Naive thymus-derived CD4-positive, alpha-beta T cell (primary cell): Measurements from ENCODE around the gene BANF2. TPM values are rescaled to one million over a fixed set of nuclear protein-coding genes. Genes with fewer than 3 reads are reported as not detected.

Experiments used
- ATAC-seq: fragments of 150-1000 bp; cut with Tn5 transposase; 2 replicates; pipeline ENCODE4 v1.10.0; 2021; ENCODE audit warnings: mild to moderate bottlenecking, moderate library complexity
- CTCF ChIA-PET: fragments of 350-600 bp; sonication (Branson Sonifier 250); formaldehyde crosslinking; loops from one replicate; lab custom pipeline; 2021; ENCODE audit warnings: antibody characterized with exemption; lab: Charles Lee
- POLR2A ChIA-PET: fragments of 350-600 bp; sonication (Branson Sonifier 250); formaldehyde crosslinking; loops from one replicate; lab custom pipeline; 2021; ENCODE audit warnings: antibody characterized with exemption, inconsistent platforms; lab: Charles Lee
- DNase-seq, 9 donors: peaks; one replicate each; pipeline versions ENCODE4 v3.0.0 to v3.0.0-alpha.2; 2020 to 2022; ENCODE audit warnings: mixed read lengths in 1 of 9
- H3K27ac ChIP-seq: one replicate; pipeline ENCODE4 v1.7.0; 2013; ENCODE audit warnings: mild to moderate bottlenecking, low read depth, low read length, moderate library complexity
- H3K27me3 ChIP-seq, 2 donors: one replicate each; pipeline ENCODE4 v1.7.0; 2013; ENCODE audit warnings: low read length in 2 of 2, mild to moderate bottlenecking in 2 of 2, moderate library complexity in 2 of 2; ENCODE audit not compliant: control insufficient read depth in 2 of 2, insufficient read depth in 2 of 2
- H3K36me3 ChIP-seq, 3 experiments: 1 replicate in 2 of 3; 2 replicates in 1 of 3; pipeline ENCODE4 v1.7.0; 2013; ENCODE audit warnings: low read length in 3 of 3, mild to moderate bottlenecking in 3 of 3, moderate library complexity in 1 of 3; ENCODE audit not compliant: insufficient read depth in 3 of 3, control insufficient read depth in 2 of 3
- H3K4me1 ChIP-seq, 2 donors: one replicate each; pipeline ENCODE4 v1.7.0; 2013; ENCODE audit warnings: low read length in 2 of 2, mild to moderate bottlenecking in 2 of 2, moderate library complexity in 1 of 2; ENCODE audit not compliant: control insufficient read depth in 2 of 2, insufficient read depth in 2 of 2
- H3K4me3 ChIP-seq: 2 replicates; pipeline ENCODE4 v1.7.0; 2013; ENCODE audit warnings: mild to moderate bottlenecking, low read length
- H3K9me3 ChIP-seq, 3 experiments: 1 replicate in 2 of 3; 2 replicates in 1 of 3; pipeline ENCODE4 v1.7.0; 2013; ENCODE audit warnings: low read length in 3 of 3; ENCODE audit not compliant: control insufficient read depth in 2 of 3
- H3K27ac Mint-ChIP-seq, 9 donors: one replicate each; pipeline ENCODE4 v1.8.0; 2020 to 2022; ENCODE audit warnings: mixed read lengths in 9 of 9, mild to moderate bottlenecking in 8 of 9, moderate library complexity in 5 of 9, inconsistent platforms in 2 of 9
- H3K27me3 Mint-ChIP-seq, 5 donors: one replicate each; pipeline ENCODE4 v1.8.0; 2021 to 2022; ENCODE audit warnings: mixed read lengths in 5 of 5, mild to moderate bottlenecking in 1 of 5
- H3K36me3 Mint-ChIP-seq, 5 donors: one replicate each; pipeline ENCODE4 v1.8.0; 2020 to 2022; ENCODE audit warnings: mixed read lengths in 5 of 5, mild to moderate bottlenecking in 3 of 5, inconsistent platforms in 1 of 5
- H3K4me1 Mint-ChIP-seq, 7 donors: one replicate each; pipeline ENCODE4 v1.8.0; 2020 to 2022; ENCODE audit warnings: mixed read lengths in 7 of 7, mild to moderate bottlenecking in 3 of 7, inconsistent platforms in 1 of 7
- H3K4me3 Mint-ChIP-seq, 10 donors: one replicate each; pipeline ENCODE4 v1.8.0; 2020 to 2022; ENCODE audit warnings: mild to moderate bottlenecking in 10 of 10, mixed read lengths in 10 of 10, moderate library complexity in 6 of 10, inconsistent platforms in 2 of 10
- H3K9me3 Mint-ChIP-seq, 11 donors: one replicate each; pipeline ENCODE4 v1.8.0; 2020 to 2022; ENCODE audit warnings: mixed read lengths in 11 of 11, mild to moderate bottlenecking in 4 of 11, inconsistent platforms in 1 of 11, moderate library complexity in 1 of 11
- intact Hi-C, 2 donors: fragments of 100-400 bp; cut with micrococcal nuclease; formaldehyde crosslinking; loops; one replicate each; pipeline ENCODE4 v1.15.1; 2023
- polyA plus RNA-seq, 2 donors: library from polyadenylated mRNA; unstranded; fragments of 300-500 nt; fragmentation: Illumina TruSeq; gene quantifications; one replicate each; pipeline ENCODE4 v1.2.3, GENCODE V29; 2021
- total RNA-seq, 6 experiments: library from RNA in 5 of 6; stranded (reverse) in 5 of 6; gene quantifications; 1 replicate in 5 of 6; 2 replicates in 1 of 6; pipeline ENCODE4 v1.2.3 and lab custom pipeline; 2021 to 2026

The BANF2 gene
- total and polyA plus RNA-seq, 7 experiments from 2014 or later = not detected

DNA sequence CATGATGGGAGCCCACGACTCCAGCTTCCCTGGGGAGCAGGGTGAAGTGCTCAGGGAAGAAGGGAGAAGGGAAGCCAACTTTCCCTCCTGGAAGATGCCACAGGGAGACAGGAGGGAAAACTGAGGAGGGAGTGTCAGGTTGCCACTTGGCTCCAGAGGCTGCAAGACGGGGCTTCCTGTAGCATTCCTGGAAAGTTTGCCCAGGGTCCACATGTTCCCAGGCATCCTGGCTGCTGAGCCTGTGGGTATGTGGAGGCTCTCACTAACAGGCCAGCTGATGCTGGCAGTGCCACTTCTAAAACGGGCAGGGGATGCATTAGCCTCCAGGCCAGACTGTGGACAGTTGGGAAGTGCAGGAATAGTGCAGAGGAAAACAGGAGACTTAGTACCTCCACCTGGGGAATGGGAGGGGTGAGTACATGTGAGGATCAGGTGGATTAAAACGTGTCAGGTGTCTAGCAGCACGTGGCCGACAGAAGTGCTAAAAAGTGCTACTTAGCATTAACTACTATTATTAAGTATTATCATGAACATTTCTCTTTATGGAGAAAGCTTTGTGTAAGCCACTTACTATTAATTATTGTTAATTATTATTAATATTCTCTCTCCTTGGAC, 33.2 kb downstream of the BANF2 start:
- Mint-ChIP-seq H3K36me3 (no peaks in the 10 kb centered on the region), H3K4me1 (no peaks in the 10 kb centered on the region), H3K27me3 (peaks cover 2 to 20% (median 14%) of the 10 kb centered on the region in 5 donors), H3K4me3 (no peak overlapping the region), H3K27ac (no peak overlapping the region), H3K9me3 (peaks cover 0 to 18% (median 2%) of the 10 kb centered on the region in 11 donors)
- CTCF ChIA-PET = no interaction called here
- H3K9me3 ChIP-seq = no peaks in the 10 kb centered on the region
- POLR2A ChIA-PET = no interaction called here
- no peak overlapping the region for H3K4me3 ChIP-seq
- H3K4me1 ChIP-seq = no peaks in the 10 kb centered on the region
- intact Hi-C loops = no loop called here
- DNase-seq (no peak), ATAC-seq (no peak)
- no peak overlapping the region for H3K27ac ChIP-seq
- H3K27me3 ChIP-seq = no peaks in the 10 kb centered on the region
- H3K36me3 ChIP-seq = no peaks in the 10 kb centered on the region

DNA sequence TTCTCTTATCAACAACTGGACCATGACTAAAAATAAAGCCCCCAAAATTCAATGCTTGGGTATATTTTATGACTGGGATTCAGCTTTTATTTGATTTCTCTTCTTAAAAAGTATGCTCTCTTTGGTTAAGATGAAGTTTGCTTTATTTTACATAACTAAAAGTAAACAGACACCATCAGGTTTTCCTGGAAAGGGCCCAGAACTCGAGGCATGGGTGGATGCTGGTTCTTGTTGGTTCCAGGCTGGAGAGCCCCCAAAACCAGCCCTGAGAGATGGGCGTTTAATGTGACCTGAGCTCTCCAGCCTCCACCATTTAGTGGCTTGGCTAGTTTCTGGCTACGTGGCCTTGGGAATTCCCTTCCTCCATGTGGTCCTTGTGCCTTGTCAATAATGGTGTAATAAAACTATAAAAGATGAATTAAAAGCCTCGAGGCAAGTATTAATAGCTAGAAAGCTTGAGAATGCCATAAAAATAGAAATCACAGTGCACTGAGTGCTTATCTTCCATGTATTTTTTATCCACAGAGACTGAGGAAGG, 34.1 kb downstream of the BANF2 start:
- POLR2A ChIA-PET = no interaction called here
- Histone ChIP-seq H3K9me3 (no peaks in the 10 kb centered on the region), H3K4me3 (no peak overlapping the region), H3K4me1 (no peaks in the 10 kb centered on the region), H3K27me3 (no peaks in the 10 kb centered on the region), H3K27ac (no peak overlapping the region), H3K36me3 (no peaks in the 10 kb centered on the region)
- no peak for DNase-seq
- Mint-ChIP-seq H3K36me3 (no peaks in the 10 kb centered on the region), H3K9me3 (peaks cover 0 to 18% (median 4%) of the 10 kb centered on the region in 11 donors), H3K4me1 (no peaks in the 10 kb centered on the region), H3K27me3 (peaks cover 2 to 11% (median 10%) of the 10 kb centered on the region in 5 donors), H3K27ac (no peak overlapping the region), H3K4me3 (no peak overlapping the region)
- CTCF ChIA-PET = no interaction called here
- ATAC-seq = no peak
- intact Hi-C loops = no loop called here

DNA sequence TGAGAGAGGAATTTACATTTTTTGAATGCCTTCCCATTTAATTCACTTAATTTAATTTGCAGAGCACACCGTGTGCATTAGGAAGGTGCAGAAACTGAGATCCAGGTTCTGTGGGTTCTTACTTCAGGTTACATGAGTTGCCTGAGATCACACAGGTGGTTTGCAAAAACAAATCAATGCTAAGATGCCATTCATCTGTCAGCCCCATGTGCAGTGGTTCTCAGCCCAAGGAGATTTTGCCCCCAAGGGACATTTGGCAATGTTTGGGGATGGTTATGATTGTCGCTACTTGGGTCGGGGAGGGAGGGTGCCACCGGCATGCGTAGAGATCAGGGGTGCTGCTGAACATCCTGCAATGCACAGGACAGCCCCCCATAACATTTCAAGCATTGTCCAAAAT, 34.6 kb downstream of the BANF2 start:
- H3K27me3 ChIP-seq = no peaks in the 10 kb centered on the region
- DNase-seq = no peak
- no peak overlapping the region for H3K27ac Mint-ChIP-seq
- ChIA-PET CTCF (no interaction called here), POLR2A (no interaction called here)
- H3K36me3 Mint-ChIP-seq = no peaks in the 10 kb centered on the region
- intact Hi-C loops = no loop called here
- no peak overlapping the region for H3K27ac ChIP-seq
- no peak overlapping the region for H3K4me3 Mint-ChIP-seq
- no peaks in the 10 kb centered on the region for H3K9me3 ChIP-seq
- no peak for ATAC-seq
- H3K9me3 Mint-ChIP-seq = peaks cover 0 to 18% (median 4%) of the 10 kb centered on the region in 11 donors
- no peaks in the 10 kb centered on the region for H3K36me3 ChIP-seq
- H3K4me1 ChIP-seq = no peaks in the 10 kb centered on the region
- H3K4me3 ChIP-seq = no peak overlapping the region
- no peaks in the 10 kb centered on the region for H3K4me1 Mint-ChIP-seq
- H3K27me3 Mint-ChIP-seq = peaks cover 2 to 13% (median 8%) of the 10 kb centered on the region in 5 donors

DNA sequence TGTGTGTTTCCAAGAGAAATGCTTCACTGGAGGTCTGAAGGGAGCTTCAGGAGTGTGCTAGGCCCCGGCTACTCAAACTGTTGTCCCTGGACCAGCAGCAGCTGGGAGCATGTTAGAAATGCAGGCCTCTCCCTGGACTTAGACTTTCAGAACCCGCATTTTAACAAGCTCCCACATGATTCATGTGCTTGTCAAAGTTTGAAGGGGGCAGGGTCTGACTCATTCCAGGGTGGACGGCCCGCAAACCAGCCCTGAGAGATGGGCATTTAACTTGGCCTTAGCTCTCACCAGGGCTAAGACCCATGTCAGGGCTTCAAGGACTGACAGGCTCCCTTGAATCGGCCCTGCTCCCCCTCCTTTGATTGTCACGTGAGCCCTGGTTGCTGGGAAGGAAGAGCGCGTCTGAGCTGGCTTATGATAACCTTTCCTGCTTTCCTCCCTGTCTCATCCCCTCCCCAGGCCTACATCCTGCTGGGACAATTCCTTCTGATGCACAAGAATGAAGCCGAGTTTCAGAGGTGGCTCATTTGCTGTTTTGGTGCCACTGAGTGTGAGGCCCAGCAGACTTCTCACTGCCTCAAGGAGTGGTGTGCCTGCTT, 35.5 kb downstream of the BANF2 start:
- H3K4me1 ChIP-seq = no peaks in the 10 kb centered on the region
- ChIA-PET POLR2A (no interaction called here), CTCF (no interaction called here)
- Mint-ChIP-seq H3K27me3 (peaks cover 2 to 11% (median 6%) of the 10 kb centered on the region in 5 donors), H3K27ac (no peak overlapping the region), H3K4me1 (no peaks in the 10 kb centered on the region), H3K4me3 (no peak overlapping the region), H3K36me3 (no peaks in the 10 kb centered on the region), H3K9me3 (peaks cover 0 to 18% (median 4%) of the 10 kb centered on the region in 11 donors)
- no peaks in the 10 kb centered on the region for H3K9me3 ChIP-seq
- intact Hi-C loops = no loop called here
- H3K36me3 ChIP-seq = no peaks in the 10 kb centered on the region
- H3K27ac ChIP-seq = no peak overlapping the region
- ATAC-seq (no peak), DNase-seq (no peak)
- H3K27me3 ChIP-seq = no peaks in the 10 kb centered on the region
- no peak overlapping the region for H3K4me3 ChIP-seq

DNA sequence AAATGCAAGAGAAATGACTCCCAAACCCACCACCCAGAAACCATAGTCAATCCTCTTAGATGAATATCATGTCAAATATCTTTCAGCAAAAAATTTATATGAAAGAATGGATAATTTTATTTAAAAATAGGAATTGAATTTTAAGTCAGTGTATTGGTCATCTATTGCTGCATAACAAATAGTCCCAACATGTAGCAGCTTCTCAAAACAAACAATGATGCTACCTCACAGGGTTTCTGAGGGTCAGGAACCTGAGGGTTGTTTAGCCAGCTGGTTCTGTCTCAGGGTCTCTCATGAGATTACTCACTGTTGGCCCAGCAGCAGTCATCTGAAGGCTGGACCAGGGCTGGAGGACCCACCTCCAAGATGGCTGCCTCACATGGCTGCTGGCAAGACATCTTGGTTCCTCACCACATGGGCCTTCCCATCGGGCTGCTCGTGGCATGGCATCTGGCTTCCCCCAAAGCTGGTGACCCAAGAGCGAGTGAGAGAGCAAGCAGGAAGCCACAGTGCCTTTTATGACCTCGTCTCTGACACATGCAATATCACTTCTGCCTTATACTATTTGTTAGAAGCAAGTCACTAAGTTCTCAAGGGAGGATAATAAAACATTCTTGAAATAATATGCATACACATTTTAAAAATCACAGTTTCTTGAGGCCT, 36.3 kb downstream of the BANF2 start:
- Mint-ChIP-seq H3K27ac (no peak overlapping the region), H3K4me1 (no peaks in the 10 kb centered on the region), H3K27me3 (peaks cover 0 to 10% (median 4%) of the 10 kb centered on the region in 5 donors), H3K9me3 (peaks cover 0 to 18% (median 4%) of the 10 kb centered on the region in 11 donors), H3K36me3 (no peaks in the 10 kb centered on the region), H3K4me3 (no peak overlapping the region)
- ChIA-PET CTCF (no interaction called here), POLR2A (no interaction called here)
- intact Hi-C loops = no loop called here
- H3K27ac ChIP-seq = no peak overlapping the region
- no peaks in the 10 kb centered on the region for H3K9me3 ChIP-seq
- H3K27me3 ChIP-seq = no peaks in the 10 kb centered on the region
- H3K36me3 ChIP-seq = no peaks in the 10 kb centered on the region
- H3K4me1 ChIP-seq = no peaks in the 10 kb centered on the region
- no peak for DNase-seq
- H3K4me3 ChIP-seq = no peak overlapping the region
- no peak for ATAC-seq

DNA sequence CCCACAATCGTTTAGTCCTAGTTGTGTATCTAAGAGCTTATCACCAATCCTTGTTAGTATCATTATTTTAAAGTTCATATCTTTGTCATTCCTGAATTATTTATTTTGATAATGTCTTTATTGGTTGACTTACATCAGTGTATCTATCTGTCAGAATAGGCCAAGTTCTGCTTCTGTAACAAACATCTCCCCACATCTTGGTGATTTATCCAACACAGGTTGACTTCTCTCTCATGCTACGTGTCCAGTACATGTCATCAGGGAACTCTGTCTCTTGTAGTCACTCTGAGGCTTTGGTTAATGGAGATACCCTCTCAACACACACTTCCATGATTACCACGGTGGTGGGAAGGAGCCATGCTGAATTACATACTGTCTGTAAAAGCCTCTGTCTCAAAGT, 38.4 kb downstream of the BANF2 start:
- ChIA-PET POLR2A (no interaction called here), CTCF (no interaction called here)
- no peak for DNase-seq
- Histone ChIP-seq H3K36me3 (no peaks in the 10 kb centered on the region), H3K27me3 (no peaks in the 10 kb centered on the region), H3K4me3 (no peak overlapping the region), H3K27ac (no peak overlapping the region), H3K9me3 (no peaks in the 10 kb centered on the region), H3K4me1 (no peaks in the 10 kb centered on the region)
- no peak overlapping the region for H3K27ac Mint-ChIP-seq
- peaks cover 0 to 11% (median 11%) of the 10 kb centered on the region in 5 donors for H3K27me3 Mint-ChIP-seq
- peaks cover 0 to 18% (median 4%) of the 10 kb centered on the region in 11 donors for H3K9me3 Mint-ChIP-seq
- ATAC-seq = no peak
- peaks cover 0 to 1% (median 0%) of the 10 kb centered on the region in 7 donors for H3K4me1 Mint-ChIP-seq
- H3K4me3 Mint-ChIP-seq = no peak overlapping the region
- intact Hi-C loops = no loop called here
- no peaks in the 10 kb centered on the region for H3K36me3 Mint-ChIP-seq
